Naive thymus-derived CD8-positive, alpha-beta T cell (primary cell): ENCODE results near the gene DYNLT2. TPM values are rescaled to one million over a fixed set of nuclear protein-coding genes. Genes with fewer than 3 reads are reported as not detected.
"Not testable (repeated sequence)": the region's sequence is repeated elsewhere in the genome, so short reads cannot be mapped to it uniquely, and the experiment has no call there.

Experiments
- ATAC-seq, 2 donors: fragments of 150-1000 bp; cut with Tn5 transposase in 1 of 2; sonication (Bioruptor Pico), chemical (Tn5 transposase) in 1 of 2; 1 replicate in 1 of 2; 2 replicates in 1 of 2; pipeline ENCODE4 v1.10.0; 2021; ENCODE audit warnings: mild to moderate bottlenecking in 2 of 2, moderate library complexity in 2 of 2
- POLR2A ChIA-PET: fragments of 350-600 bp; sonication (Branson Sonifier 250); formaldehyde crosslinking; loops from one replicate; lab custom pipeline; 2021; ENCODE audit warnings: antibody characterized with exemption; lab: Charles Lee
- DNase-seq, 10 donors: peaks; one replicate each; pipeline versions ENCODE4 v3.0.0 to v3.0.0-alpha.2; 2020 to 2022
- H3K27ac Mint-ChIP-seq, 10 donors: one replicate each; pipeline ENCODE4 v1.8.0; 2020 to 2022; ENCODE audit warnings: mild to moderate bottlenecking in 10 of 10, mixed read lengths in 10 of 10, moderate library complexity in 4 of 10, inconsistent platforms in 1 of 10
- H3K27me3 Mint-ChIP-seq, 5 donors: one replicate each; pipeline ENCODE4 v1.8.0; 2021 to 2022; ENCODE audit warnings: mixed read lengths in 5 of 5
- H3K36me3 Mint-ChIP-seq, 3 donors: one replicate each; pipeline ENCODE4 v1.8.0; 2020 to 2022; ENCODE audit warnings: mixed read lengths in 3 of 3, mild to moderate bottlenecking in 2 of 3, inconsistent platforms in 1 of 3
- H3K4me1 Mint-ChIP-seq, 4 donors: one replicate each; pipeline ENCODE4 v1.8.0; 2021 to 2022; ENCODE audit warnings: mixed read lengths in 4 of 4
- H3K4me3 Mint-ChIP-seq, 10 donors: one replicate each; pipeline ENCODE4 v1.8.0; 2020 to 2022; ENCODE audit warnings: mild to moderate bottlenecking in 10 of 10, mixed read lengths in 10 of 10, moderate library complexity in 6 of 10, inconsistent platforms in 1 of 10
- H3K9me3 Mint-ChIP-seq, 9 donors: one replicate each; pipeline ENCODE4 v1.8.0; 2020 to 2022; ENCODE audit warnings: mixed read lengths in 9 of 9, mild to moderate bottlenecking in 3 of 9, inconsistent platforms in 1 of 9, moderate library complexity in 1 of 9
- polyA plus RNA-seq, 3 donors: library from polyadenylated mRNA; unstranded; fragments of 300-500 nt; fragmentation: Illumina TruSeq; gene quantifications; one replicate each; pipeline ENCODE4 v1.2.3, GENCODE V29; 2021
- total RNA-seq, 8 experiments: library from RNA in 2 of 8; stranded (reverse) in 2 of 8; gene quantifications; one replicate each; pipeline ENCODE4 v1.2.3 and lab custom pipeline; 2021 to 2026

DYNLT2 gene
- total and polyA plus RNA-seq, 5 experiments from 2014 or later, result 0.35 to 7.4 (median 0.67) TPM

DNA sequence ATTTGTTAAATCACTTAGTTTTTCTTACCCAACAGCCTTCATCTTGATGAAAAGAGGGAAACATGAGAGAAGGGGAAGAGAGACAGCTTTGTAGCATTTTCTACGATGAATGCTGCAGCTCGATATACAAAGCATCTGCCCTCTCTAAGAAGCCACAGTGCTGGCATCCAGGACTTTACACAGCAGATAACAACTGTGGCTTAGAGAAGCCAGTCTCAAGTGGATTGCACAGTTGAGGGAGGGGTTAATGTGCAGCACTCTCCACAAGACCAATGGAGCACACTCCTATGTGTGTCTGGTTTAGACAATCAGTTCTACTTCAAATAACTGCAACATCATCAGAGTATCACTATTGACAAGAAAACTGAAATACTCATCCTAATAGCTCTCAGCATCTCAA lies 43.6 kb downstream of the DYNLT2 start:
- no peak for DNase-seq

GRCh38 chr6:169702840-169703246 lies 48.5 kb downstream of the DYNLT2 start:
- no peaks in the 10 kb centered on the region for H3K9me3 Mint-ChIP-seq
- H3K4me3 Mint-ChIP-seq, result peak overlapping the region; percentile 83 to 93 (median 90)
- peak; percentile 3 to 4 for ATAC-seq
- DNase-seq, result no peak
- peaks cover 20 to 76% (median 63%) of the 10 kb centered on the region in 4 donors for H3K4me1 Mint-ChIP-seq
- no peaks in the 10 kb centered on the region for H3K27me3 Mint-ChIP-seq
- peaks cover 0 to 32% (median 1%) of the 10 kb centered on the region in 3 donors for H3K36me3 Mint-ChIP-seq
- POLR2A ChIA-PET, result interaction anchor here (0.8 to 5.7 kb wide), 7 partner anchors 15 to 881 kb away, joined by 3 to 129 read pairs (median 21); partner anchors contain the start of genes DYNLT2, ERMARD, PHF10 and PSMB1
- H3K27ac Mint-ChIP-seq, result peak overlapping the region; percentile 89 to 97 (median 94)

More for the DNA sequence above, 43.6 kb downstream of the DYNLT2 start:
- H3K36me3 Mint-ChIP-seq, result peaks cover 0 to 68% (median 14%) of the 10 kb centered on the region in 3 donors
- no peak for ATAC-seq
- POLR2A ChIA-PET, result interaction anchor here (1.2 to 4.1 kb wide), 2 partner anchors 12 to 14 kb away, joined by 4 to 25 read pairs; no protein-coding TSS in a partner anchor
- H3K4me3 Mint-ChIP-seq, result no peak overlapping the region
- H3K9me3 Mint-ChIP-seq, result no peaks in the 10 kb centered on the region
- peaks cover 11 to 58% (median 43%) of the 10 kb centered on the region in 4 donors for H3K4me1 Mint-ChIP-seq
- no peaks in the 10 kb centered on the region for H3K27me3 Mint-ChIP-seq
- H3K27ac Mint-ChIP-seq, result peak overlapping the region in 9 of 10 donors; percentile 1 to 76 (median 52)

DNA sequence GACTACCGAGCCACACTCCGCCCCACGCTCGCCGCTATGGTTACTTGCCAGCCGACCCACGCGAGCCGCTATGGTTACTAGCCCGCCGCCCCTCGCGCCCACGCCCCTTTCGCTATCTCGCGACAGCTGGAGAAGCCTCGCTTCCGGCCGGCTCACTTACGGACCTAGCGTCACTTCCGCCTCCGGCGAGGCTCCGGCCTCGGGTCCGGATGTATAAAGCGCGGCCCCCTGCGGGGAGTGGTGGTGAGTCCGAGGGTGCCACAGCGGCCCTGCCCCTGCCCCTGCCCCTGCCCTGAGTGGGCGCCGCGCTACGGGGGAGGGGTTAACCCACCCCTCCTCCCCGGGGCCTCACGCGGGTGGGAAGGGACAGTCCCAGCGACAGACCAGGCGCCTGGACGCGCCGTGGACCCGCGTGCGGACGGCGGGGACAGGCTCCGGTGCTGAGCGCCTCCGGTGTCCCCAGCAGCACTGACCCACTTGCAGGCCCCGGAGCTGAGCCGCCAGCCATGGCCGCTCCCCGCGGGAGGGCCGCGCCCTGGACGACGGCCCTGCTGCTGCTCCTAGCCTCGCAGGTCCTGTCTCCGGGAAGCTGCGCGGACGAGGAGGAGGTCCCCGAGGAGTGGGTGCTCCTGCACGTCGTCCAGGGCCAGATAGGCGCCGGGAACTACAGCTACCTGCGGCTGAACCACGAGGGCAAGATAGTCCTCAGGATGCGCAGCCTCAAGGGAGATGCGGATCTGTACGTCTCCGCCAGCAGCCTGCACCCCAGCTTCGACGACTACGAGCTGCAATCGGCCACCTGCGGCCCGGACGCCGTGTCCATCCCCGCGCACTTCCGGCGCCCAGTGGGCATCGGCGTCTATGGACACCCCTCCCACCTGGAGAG lies 49.2 kb downstream of the DYNLT2 start, which contains the start of the genes C6orf120 and WDR27:
TSS of gene C6orf120 (plus strand) at position 173 of the 886 bp plus-strand sequence. CDS start at position 507, 334 bp downstream.
TSS of gene WDR27 (minus strand) at position 76 of the 886 bp plus-strand sequence. CDS start 13,024 bp downstream, outside the sequence.
- peaks cover 0 to 28% (median 1%) of the 10 kb centered on the region in 3 donors for H3K36me3 Mint-ChIP-seq
- POLR2A ChIA-PET, result interaction anchor here (0.6 to 5.7 kb wide), 15 partner anchors 8 to 882 kb away, joined by 3 to 129 read pairs (median 4); partner anchors contain the start of genes DYNLT2, ERMARD, FAM120B and PHF10
- no peaks in the 10 kb centered on the region for H3K27me3 Mint-ChIP-seq
- DNase-seq (peak; percentile 93 to 98 (median 96)), ATAC-seq (peak; percentile 88)
- H3K4me1 Mint-ChIP-seq, result peaks cover 19 to 75% (median 59%) of the 10 kb centered on the region in 4 donors
- H3K9me3 Mint-ChIP-seq, result no peaks in the 10 kb centered on the region
- peak within 1 kb of the TSS; percentile 89 to 97 (median 94) for H3K27ac Mint-ChIP-seq
- peak within 1 kb of the TSS; percentile 87 to 94 (median 91) for H3K4me3 Mint-ChIP-seq

- ATAC-seq, result peak; percentile 8 to 15
These were observed 49.9 kb downstream of the DYNLT2 start for GRCh38 chr6:169701311-169701953.

DNA sequence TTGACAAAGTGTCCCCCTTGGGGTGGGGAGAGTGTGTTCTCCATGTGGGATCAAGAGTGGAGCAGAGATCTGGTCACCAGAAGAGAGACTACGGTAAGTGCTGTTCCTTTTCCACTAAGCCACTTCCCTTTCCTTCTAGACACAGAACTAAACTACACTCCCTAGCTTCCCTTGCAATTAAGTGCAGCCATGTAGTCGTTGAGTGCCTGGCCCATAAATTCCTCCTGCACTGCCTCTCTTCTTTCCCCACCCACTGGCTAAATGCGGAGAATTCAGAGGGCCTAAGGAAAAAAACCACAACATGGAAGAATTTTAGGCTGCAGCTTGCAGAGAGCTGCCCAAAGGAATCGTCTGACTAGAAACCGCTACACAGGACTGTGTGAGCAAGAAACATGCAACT lies 51.1 kb downstream of the DYNLT2 start:
- DNase-seq (no peak), ATAC-seq (no peak)
- POLR2A ChIA-PET, result no interaction called here
- Mint-ChIP-seq H3K9me3 (peaks cover 0 to 4% (median 0%) of the 10 kb centered on the region in 9 donors), H3K4me1 (peaks cover 14 to 58% (median 46%) of the 10 kb centered on the region in 4 donors), H3K4me3 (peak overlapping the region in 7 of 10 donors; percentile 15 to 91 (median 50)), H3K27ac (peak overlapping the region in 6 of 10 donors; percentile 49 to 96 (median 76)), H3K27me3 (no peaks in the 10 kb centered on the region), H3K36me3 (peaks cover 2 to 17% (median 4%) of the 10 kb centered on the region in 3 donors)

More at GRCh38 chr6:169701311-169701953, 49.9 kb downstream of the DYNLT2 start:
- H3K4me3 Mint-ChIP-seq, result peak overlapping the region; percentile 84 to 94 (median 90)
- DNase-seq, result no peak
- POLR2A ChIA-PET, result interaction anchor here (0.7 to 5.7 kb wide), 12 partner anchors 8 to 852 kb away, joined by 3 to 129 read pairs (median 5); partner anchors contain the start of genes DYNLT2, ERMARD, FAM120B and PHF10
- peak overlapping the region; percentile 70 to 97 (median 94) for H3K27ac Mint-ChIP-seq
- no peaks in the 10 kb centered on the region for H3K27me3 Mint-ChIP-seq
- H3K36me3 Mint-ChIP-seq, result peaks cover 0 to 25% (median 1%) of the 10 kb centered on the region in 3 donors
- peaks cover 16 to 69% (median 55%) of the 10 kb centered on the region in 4 donors for H3K4me1 Mint-ChIP-seq
- H3K9me3 Mint-ChIP-seq, result no peaks in the 10 kb centered on the region

DNA sequence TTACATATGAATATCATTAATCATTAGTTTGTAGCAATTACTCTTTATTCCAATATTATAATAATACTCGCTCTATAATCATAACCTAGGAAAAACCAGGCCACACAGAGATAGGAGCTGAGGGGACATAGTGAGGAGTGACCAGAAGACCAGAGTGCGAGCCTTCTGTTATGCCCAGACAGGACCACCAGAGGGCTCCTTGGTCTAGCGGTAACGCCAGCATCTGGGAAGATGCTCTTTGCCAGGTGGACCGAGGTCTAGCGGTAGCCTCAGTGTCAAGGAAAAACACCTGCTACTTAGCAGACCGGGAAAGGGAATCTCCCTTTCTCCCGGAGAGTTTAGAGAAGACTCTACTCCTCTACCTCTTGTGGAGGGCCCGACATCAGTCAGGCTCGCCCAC lies 54.3 kb downstream of the DYNLT2 start:
- H3K4me3 Mint-ChIP-seq, POLR2A ChIA-PET, ATAC-seq, H3K27me3 Mint-ChIP-seq, H3K9me3 Mint-ChIP-seq, DNase-seq, H3K27ac Mint-ChIP-seq: not testable (repeated sequence)
- Mint-ChIP-seq H3K36me3 (peaks cover 5 to 17% (median 6%) of the 10 kb centered on the region in 3 donors), H3K4me1 (peaks cover 10 to 31% (median 23%) of the 10 kb centered on the region in 4 donors)

- Mint-ChIP-seq H3K4me3 (no peak overlapping the region), H3K4me1 (peaks cover 11 to 21% (median 16%) of the 10 kb centered on the region in 4 donors), H3K36me3 (peaks cover 11 to 28% (median 12%) of the 10 kb centered on the region in 3 donors), H3K9me3 (peaks cover 0 to 11% (median 9%) of the 10 kb centered on the region in 9 donors), H3K27me3 (no peaks in the 10 kb centered on the region), H3K27ac (no peak overlapping the region)
- DNase-seq, result no peak
- POLR2A ChIA-PET, result interaction anchor here (0.7 kb wide), 1 partner anchor 860 kb away, joined by 3 read pairs; no protein-coding TSS in a partner anchor
- no peak for ATAC-seq
These were observed 56.2 kb downstream of the DYNLT2 start for GRCh38 chr6:169695131-169695530.

- H3K4me1 Mint-ChIP-seq, result peaks cover 1 to 8% (median 4%) of the 10 kb centered on the region in 4 donors
- H3K36me3 Mint-ChIP-seq, result peaks cover 19 to 37% (median 25%) of the 10 kb centered on the region in 3 donors
These were observed 58.9 kb downstream of the DYNLT2 start for GRCh38 chr6:169692516-169692915.

DNA sequence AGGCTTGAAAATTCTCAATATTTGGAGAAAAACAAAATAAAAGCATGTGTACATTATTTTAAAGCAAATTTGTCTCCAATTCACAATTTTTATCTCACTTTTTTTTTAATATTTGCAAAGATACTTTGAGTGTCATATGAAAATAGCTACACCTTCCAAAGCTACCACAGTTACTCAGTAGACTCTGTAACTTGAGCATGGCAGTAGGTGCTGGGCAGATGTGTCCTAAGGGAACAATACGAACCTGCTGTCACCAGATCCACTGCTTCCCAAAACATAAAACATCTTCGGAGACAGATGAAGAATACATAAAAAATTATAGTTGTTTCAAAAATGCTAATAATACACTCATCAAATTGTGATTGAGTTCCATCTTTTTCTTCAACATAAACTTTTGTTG lies 60.1 kb downstream of the DYNLT2 start:
- H3K9me3 Mint-ChIP-seq, result peaks cover 4 to 21% (median 13%) of the 10 kb centered on the region in 9 donors
- POLR2A ChIA-PET, result no interaction called here
- no peak for DNase-seq
- no peaks in the 10 kb centered on the region for H3K27me3 Mint-ChIP-seq
- no peak for ATAC-seq
- H3K36me3 Mint-ChIP-seq, result peaks cover 31 to 48% (median 35%) of the 10 kb centered on the region in 3 donors
- no peak overlapping the region for H3K27ac Mint-ChIP-seq
- H3K4me1 Mint-ChIP-seq, result peaks cover 0 to 8% (median 5%) of the 10 kb centered on the region in 4 donors
- H3K4me3 Mint-ChIP-seq, result no peak overlapping the region

More at GRCh38 chr6:169692516-169692915, 58.9 kb downstream of the DYNLT2 start:
- no peak overlapping the region for H3K4me3 Mint-ChIP-seq
- peak overlapping the region in 1 of 10 donors; percentile 52 for H3K27ac Mint-ChIP-seq
- ATAC-seq (no peak), DNase-seq (no peak)
- peaks cover 0 to 11% (median 9%) of the 10 kb centered on the region in 9 donors for H3K9me3 Mint-ChIP-seq
- no peaks in the 10 kb centered on the region for H3K27me3 Mint-ChIP-seq
- POLR2A ChIA-PET, result interaction anchor here (2.2 kb wide), 1 partner anchor 9 kb away, joined by 10 read pairs; the partner anchor contains the start of genes C6orf120 and WDR27
